GM12891 (cell line): ENCODE measurements around the gene TMA7B.

Experiments
- POLR2A ChIP-seq: IDR thresholded peaks from 2 replicates; pipeline ENCODE4 v1.6.1; 2011; ENCODE audit warnings: low read depth, low read length, control low read depth
- POLR2AphosphoS5 ChIP-seq: IDR thresholded peaks from 2 replicates; pipeline ENCODE4 v1.6.1; 2011; ENCODE audit warnings: low read depth, low read length, control low read depth
- SPI1 ChIP-seq: IDR thresholded peaks from 2 replicates; pipeline ENCODE4 v1.6.1; 2011; ENCODE audit warnings: low read depth, low read length, control low read depth
- TAF1 ChIP-seq: IDR thresholded peaks from 2 replicates; pipeline ENCODE4 v1.6.1; 2011; ENCODE audit warnings: low read depth, low read length, control low read depth

DNA sequence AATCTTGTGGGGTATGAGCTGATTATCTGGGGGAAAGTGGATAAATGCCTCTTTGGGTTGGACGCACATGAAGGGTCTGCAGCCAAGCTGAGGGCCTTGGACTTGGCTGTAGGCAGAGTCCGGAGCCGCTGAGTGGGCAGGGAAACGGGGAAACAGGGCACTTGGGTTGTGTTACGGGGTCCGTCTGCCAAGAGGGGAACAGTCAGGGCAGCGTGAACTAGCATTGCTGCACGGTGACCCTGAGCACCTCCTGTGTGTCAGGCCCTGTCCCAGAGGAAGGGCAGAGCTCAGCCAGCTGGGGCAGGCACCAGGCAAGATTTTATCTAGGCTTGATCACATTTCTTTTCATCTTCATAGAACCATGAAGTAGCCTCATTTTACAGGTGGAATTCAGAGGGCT, 46.4 kb downstream of the TMA7B start:
- TF ChIP-seq POLR2AphosphoS5 (no peak), POLR2A (no peak), SPI1 (no peak), TAF1 (no peak)
